ENCODE results near the gene IL23A.

GRCh38 chr12:56351325-56351724, 12.6 kb downstream of the IL23A start:
- TF ChIP-seq POLR2A (IDR thresholded peaks at IDR 0.05; ENCODE audit: low read depth, low read length) (no peak), POLR2AphosphoS5 (IDR thresholded peaks at IDR 0.05; ENCODE audit: low read depth, low read length) (no peak)
